ENCODE measurements around the gene BIRC5. TPM values are rescaled to one million over a fixed set of nuclear protein-coding genes. Genes with fewer than 3 reads are reported as not detected.

The BIRC5 gene
- total RNA-seq, 1 experiment from 2014 or later: 140 TPM

DNA sequence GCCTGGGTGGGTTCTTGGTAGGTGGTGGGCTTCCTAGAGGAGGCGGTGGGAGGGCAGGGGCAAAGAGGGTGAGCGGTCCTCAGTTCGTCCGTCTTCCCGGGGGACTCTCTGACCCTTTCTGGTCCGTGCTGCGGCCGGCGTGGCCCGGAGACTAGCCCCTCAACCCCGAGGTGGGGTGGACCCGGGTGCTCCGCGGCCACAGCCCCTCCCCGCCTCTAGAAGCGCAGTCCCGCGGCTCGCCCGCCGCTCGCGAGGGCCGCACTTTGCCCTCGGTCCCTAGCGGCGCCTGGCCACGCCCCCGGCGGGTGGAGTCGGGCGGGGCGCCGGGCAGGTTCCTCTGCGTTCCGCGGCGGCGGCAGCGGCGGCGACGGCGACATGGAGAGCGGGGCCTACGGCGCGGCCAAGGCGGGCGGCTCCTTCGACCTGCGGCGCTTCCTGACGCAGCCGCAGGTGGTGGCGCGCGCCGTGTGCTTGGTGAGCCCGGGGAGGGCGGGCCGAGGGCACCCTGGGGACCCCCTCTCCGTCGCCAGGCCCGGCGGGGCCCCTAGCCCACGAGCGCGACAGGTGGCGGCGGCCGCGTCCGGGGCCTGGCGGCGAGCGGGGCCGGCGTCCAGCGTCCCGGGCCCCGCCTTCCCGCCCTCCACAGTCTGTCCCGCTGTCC lies 45.7 kb upstream of the BIRC5 start, which contains the start of gene SYNGR2:
Gene SYNGR2, plus strand, starts transcription at position 340 of the 661 bp plus-strand sequence. Its CDS starts 36 bp downstream, at position 376.
- peak within 1 kb of the TSS; percentile 80 for H3K9ac ChIP-seq (ENCODE audit: low read length)
- CTCF ChIA-PET: interaction anchor here (0.7 kb wide), 1 partner anchor 29 kb away, joined by 4 read pairs; no protein-coding TSS in a partner anchor
- ATAC-seq (peak; percentile 72), DNase-seq (ENCODE audit: low read depth, low spot score) (peak; percentile 63)
- H2AFZ ChIP-seq (ENCODE audit: low read depth, low read length, poor library complexity, severe bottlenecking): no peak within 1 kb of the TSS
- peaks cover 30% of the 10 kb centered on the region for H3K79me2 ChIP-seq (ENCODE audit: insufficient read depth, low read length)
- intact Hi-C loops (cut with micrococcal nuclease): loop anchor here (2.0 to 5.0 kb wide), 3 partner anchors 18 to 809 kb away; partner anchors contain the start of genes AFMID, LGALS3BP and TK1
- BruUV-seq (replicated peaks): no TSS peak
- RAD21 ChIA-PET (ENCODE audit: low non-redundant PET in 1 of 2, low total read pairs in 2 of 2, uncharacterized antibody in 2 of 2, unreplicated experiment in 2 of 2): interaction anchor here in 1 of 2 experiments (0.7 to 1.3 kb wide), 2 partner anchors 24 to 29 kb away, joined by 4 to 6 read pairs; no protein-coding TSS in a partner anchor
- H3K4me3 ChIP-seq (replicated peaks in 1 of 2; ENCODE audit: low read depth in 1 of 2, low read length in 2 of 2): peak within 1 kb of the TSS; percentile 83
- peaks cover 5% of the 10 kb centered on the region; the same call in 1 of the 2 replicates for H4K20me1 ChIP-seq (ENCODE audit: insufficient read depth)
- H3K27ac ChIP-seq (ENCODE audit: low read depth, low read length): peak within 1 kb of the TSS; percentile 85
- peaks cover 13 to 23% of the 10 kb centered on the region in 2 experiments for H3K36me3 ChIP-seq (ENCODE audit: control insufficient read depth in 1 of 2, insufficient read depth in 2 of 2, low read length in 2 of 2)
- H3K27me3 ChIP-seq (ENCODE audit: insufficient read depth, low read length): no peaks in the 10 kb centered on the region
- H3K9me2 ChIP-seq (ENCODE audit: insufficient read depth): no peaks in the 10 kb centered on the region
- H3K4me2 ChIP-seq (ENCODE audit: low read length): peak within 1 kb of the TSS; percentile 85
- no peaks in the 10 kb centered on the region for H3K9me3 ChIP-seq (ENCODE audit: control insufficient read depth in 1 of 2, insufficient read depth in 1 of 2, low read depth in 1 of 2, low read length in 2 of 2)
- POLR2A ChIA-PET: interaction anchor here (0.8 to 2.3 kb wide), 6 partner anchors 18 to 40 kb away, joined by 3 to 28 read pairs (median 10); partner anchors contain the start of genes AFMID, TK1 and TMC6
- H3K4me1 ChIP-seq (ENCODE audit: control insufficient read depth in 1 of 2, insufficient read depth in 2 of 2, low read length in 2 of 2): peaks cover 18 to 49% of the 10 kb centered on the region in 2 experiments; a peak in 3 of 4 replicates
- TF ChIP-seq ELF1 (IDR thresholded peaks at IDR 0.05; ENCODE audit: borderline replicate concordance, low read depth): no peak
- peak; percentile 84 for TF ChIP-seq POLR2A (IDR thresholded peaks at IDR 0.05; ENCODE audit: borderline replicate concordance, extremely low read depth, insufficient read depth, insufficient read length)
- TF ChIP-seq, protein P1, sequence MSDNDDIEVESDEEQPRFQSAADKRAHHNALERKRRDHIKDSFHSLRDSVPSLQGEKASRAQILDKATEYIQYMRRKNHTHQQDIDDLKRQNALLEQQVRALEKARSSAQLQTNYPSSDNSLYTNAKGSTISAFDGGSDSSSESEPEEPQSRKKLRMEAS (IDR thresholded peaks at IDR 0.05): peak; percentile 38
- TF ChIP-seq ZFX (IDR thresholded peaks at IDR 0.05): peak; percentile 95; the same call in 1 of the 2 replicates
- TF ChIP-seq POLR2AphosphoS5 (IDR thresholded peaks at IDR 0.05; ENCODE audit: low read depth, low read length): peak; percentile 94
- TF ChIP-seq SRF (IDR thresholded peaks at IDR 0.05; ENCODE audit: low read depth): no peak
- TF ChIP-seq, protein P2, sequence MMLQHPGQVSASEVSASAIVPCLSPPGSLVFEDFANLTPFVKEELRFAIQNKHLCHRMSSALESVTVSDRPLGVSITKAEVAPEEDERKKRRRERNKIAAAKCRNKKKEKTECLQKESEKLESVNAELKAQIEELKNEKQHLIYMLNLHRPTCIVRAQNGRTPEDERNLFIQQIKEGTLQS (IDR thresholded peaks at IDR 0.05): no peak
- TF ChIP-seq ZNF274 (IDR thresholded peaks at IDR 0.05; ENCODE audit: low read depth, low read length): no peak
- no peak; the same call in 1 of the 2 replicates for TF ChIP-seq SP1 (IDR thresholded peaks at IDR 0.05; ENCODE audit: low read depth)
- TF ChIP-seq CBX3 (IDR thresholded peaks at IDR 0.05; ENCODE audit: low read depth): no peak
- TF ChIP-seq EZH2phosphoT487 (IDR thresholded peaks at IDR 0.05; ENCODE audit: borderline replicate concordance): no peak
- TF ChIP-seq SIN3A (IDR thresholded peaks at IDR 0.05; ENCODE audit: low read depth): no peak
- TF ChIP-seq, protein P3, sequence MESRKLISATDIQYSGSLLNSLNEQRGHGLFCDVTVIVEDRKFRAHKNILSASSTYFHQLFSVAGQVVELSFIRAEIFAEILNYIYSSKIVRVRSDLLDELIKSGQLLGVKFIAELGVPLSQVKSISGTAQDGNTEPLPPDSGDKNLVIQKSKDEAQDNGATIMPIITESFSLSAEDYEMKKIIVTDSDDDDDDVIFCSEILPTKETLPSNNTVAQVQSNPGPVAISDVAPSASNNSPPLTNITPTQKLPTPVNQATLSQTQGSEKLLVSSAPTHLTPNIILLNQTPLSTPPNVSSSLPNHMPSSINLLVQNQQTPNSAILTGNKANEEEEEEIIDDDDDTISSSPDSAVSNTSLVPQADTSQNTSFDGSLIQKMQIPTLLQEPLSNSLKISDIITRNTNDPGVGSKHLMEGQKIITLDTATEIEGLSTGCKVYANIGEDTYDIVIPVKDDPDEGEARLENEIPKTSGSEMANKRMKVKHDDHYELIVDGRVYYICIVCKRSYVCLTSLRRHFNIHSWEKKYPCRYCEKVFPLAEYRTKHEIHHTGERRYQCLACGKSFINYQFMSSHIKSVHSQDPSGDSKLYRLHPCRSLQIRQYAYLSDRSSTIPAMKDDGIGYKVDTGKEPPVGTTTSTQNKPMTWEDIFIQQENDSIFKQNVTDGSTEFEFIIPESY (IDR thresholded peaks at IDR 0.05; ENCODE audit: extremely low read depth, insufficient replicate concordance, low read length): peak; percentile 66
- no peak for TF ChIP-seq FOSL1 (IDR thresholded peaks at IDR 0.05; ENCODE audit: low read depth)
- TF ChIP-seq RAD21 (IDR thresholded peaks at IDR 0.05; ENCODE audit: low read depth): no peak
- TF ChIP-seq, protein P4, sequence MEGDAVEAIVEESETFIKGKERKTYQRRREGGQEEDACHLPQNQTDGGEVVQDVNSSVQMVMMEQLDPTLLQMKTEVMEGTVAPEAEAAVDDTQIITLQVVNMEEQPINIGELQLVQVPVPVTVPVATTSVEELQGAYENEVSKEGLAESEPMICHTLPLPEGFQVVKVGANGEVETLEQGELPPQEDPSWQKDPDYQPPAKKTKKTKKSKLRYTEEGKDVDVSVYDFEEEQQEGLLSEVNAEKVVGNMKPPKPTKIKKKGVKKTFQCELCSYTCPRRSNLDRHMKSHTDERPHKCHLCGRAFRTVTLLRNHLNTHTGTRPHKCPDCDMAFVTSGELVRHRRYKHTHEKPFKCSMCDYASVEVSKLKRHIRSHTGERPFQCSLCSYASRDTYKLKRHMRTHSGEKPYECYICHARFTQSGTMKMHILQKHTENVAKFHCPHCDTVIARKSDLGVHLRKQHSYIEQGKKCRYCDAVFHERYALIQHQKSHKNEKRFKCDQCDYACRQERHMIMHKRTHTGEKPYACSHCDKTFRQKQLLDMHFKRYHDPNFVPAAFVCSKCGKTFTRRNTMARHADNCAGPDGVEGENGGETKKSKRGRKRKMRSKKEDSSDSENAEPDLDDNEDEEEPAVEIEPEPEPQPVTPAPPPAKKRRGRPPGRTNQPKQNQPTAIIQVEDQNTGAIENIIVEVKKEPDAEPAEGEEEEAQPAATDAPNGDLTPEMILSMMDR (IDR thresholded peaks at IDR 0.05 in 2 of 3, conservative IDR thresholded peaks at IDR 0.05 in 1 of 3; ENCODE audit: borderline replicate concordance in 1 of 3, insufficient read depth in 1 of 3, low read depth in 2 of 3, low read length in 2 of 3): no peak
- TF ChIP-seq EZH2 (IDR thresholded peaks at IDR 0.05): no peak
- no peak for TF ChIP-seq CEBPB (IDR thresholded peaks at IDR 0.05; ENCODE audit: low read depth)
- peak; percentile 85 for TF ChIP-seq YY1 (IDR thresholded peaks at IDR 0.05; ENCODE audit: extremely low read depth, insufficient replicate concordance, low read depth, low read length)
- TF ChIP-seq JUND (IDR thresholded peaks at IDR 0.05): no peak
- peak; percentile 62 for TF ChIP-seq TCF7L2 (IDR thresholded peaks at IDR 0.05; ENCODE audit: borderline replicate concordance, extremely low read depth, insufficient read depth, insufficient read length)
- TF ChIP-seq EGR1 (IDR thresholded peaks at IDR 0.05; ENCODE audit: low read depth): no peak

Measured in HCT116 (cell line).